Peyer's patch (tissue), 4 donors: ENCODE data around the gene HDAC4. TPM values are rescaled to one million over a fixed set of nuclear protein-coding genes. Genes with fewer than 3 reads are reported as not detected.
A peak's percentile ranks its signal among the peaks of the same experiment; 100 is the strongest.

ENCODE experiments used
- DNase-seq, 3 donors: peaks; one replicate each; pipeline ENCODE4 v3.0.0-alpha.2; 2017 to 2019
- H3K27ac ChIP-seq, 4 donors: fragments of 200-600 bp; sonication (generic); one replicate each; pipeline ENCODE4 v1.5.1; 2016 to 2019
- H3K27me3 ChIP-seq, 2 donors: fragments of 200-600 bp; sonication (generic); one replicate each; pipeline ENCODE4 v1.5.1; 2019
- H3K36me3 ChIP-seq, 3 donors: fragments of 200-600 bp; sonication (generic); one replicate each; pipeline ENCODE4 v1.5.1; 2016 to 2019
- H3K4me1 ChIP-seq, 4 donors: fragments of 200-600 bp; sonication (generic); one replicate each; pipeline ENCODE4 v1.5.1; 2016 to 2019
- H3K4me3 ChIP-seq, 4 donors: fragments of 200-600 bp; sonication (generic); 1 replicate in 3 of 4; 2 replicates in 1 of 4; pipeline ENCODE4 v1.5.1; 2016 to 2019; ENCODE audit warnings: mild to moderate bottlenecking in 1 of 4
- H3K9me3 ChIP-seq, 4 donors: fragments of 200-600 bp; sonication (generic); one replicate each; pipeline ENCODE4 v1.5.1; 2016 to 2019; ENCODE audit warnings: mild to moderate bottlenecking in 1 of 4
- POLR2A ChIP-seq, 2 donors: fragments of 450-650 bp; IDR thresholded peaks; one replicate each; pipeline ENCODE4 v1.5.1; 2017; ENCODE audit warnings: antibody characterized with exemption in 2 of 2, mild to moderate bottlenecking in 2 of 2, moderate library complexity in 2 of 2
- total RNA-seq, 4 donors: library from RNA; depleted of rRNA; stranded (reverse); fragments of >200 nt; gene quantifications; one replicate each; pipeline ENCODE4 v1.1.0, GENCODE V29; 2016
- TF ChIP-seq, protein P1 (sequence below), 6 experiments: fragments of 450-650 bp in 4 of 6; fragments of 200-600 bp in 2 of 6; sonication (generic) in 1 of 6; IDR thresholded peaks; one replicate each; pipeline ENCODE4 v1.5.1; 2017 to 2019; ENCODE audit warnings: antibody characterized with exemption in 6 of 6, mild to moderate bottlenecking in 3 of 6, moderate library complexity in 1 of 6

Gene HDAC4
- total RNA-seq, 4 donors from 2014 or later, result 28.9 to 198 (median 102) TPM

- no peaks in the 10 kb centered on the region for H3K9me3 ChIP-seq
- DNase-seq, result peak in 1 of 3 donors; percentile 21
- H3K36me3 ChIP-seq, result peaks cover 0 to 12% (median 0%) of the 10 kb centered on the region in 3 donors
- H3K27ac ChIP-seq, result no peak overlapping the region
- H3K4me3 ChIP-seq, result no peak overlapping the region
- H3K4me1 ChIP-seq, result peaks cover 0 to 16% (median 0%) of the 10 kb centered on the region in 4 donors
- no peaks in the 10 kb centered on the region for H3K27me3 ChIP-seq
- no peak for TF ChIP-seq POLR2A (IDR thresholded peaks at IDR 0.05)
- TF ChIP-seq, protein P1, sequence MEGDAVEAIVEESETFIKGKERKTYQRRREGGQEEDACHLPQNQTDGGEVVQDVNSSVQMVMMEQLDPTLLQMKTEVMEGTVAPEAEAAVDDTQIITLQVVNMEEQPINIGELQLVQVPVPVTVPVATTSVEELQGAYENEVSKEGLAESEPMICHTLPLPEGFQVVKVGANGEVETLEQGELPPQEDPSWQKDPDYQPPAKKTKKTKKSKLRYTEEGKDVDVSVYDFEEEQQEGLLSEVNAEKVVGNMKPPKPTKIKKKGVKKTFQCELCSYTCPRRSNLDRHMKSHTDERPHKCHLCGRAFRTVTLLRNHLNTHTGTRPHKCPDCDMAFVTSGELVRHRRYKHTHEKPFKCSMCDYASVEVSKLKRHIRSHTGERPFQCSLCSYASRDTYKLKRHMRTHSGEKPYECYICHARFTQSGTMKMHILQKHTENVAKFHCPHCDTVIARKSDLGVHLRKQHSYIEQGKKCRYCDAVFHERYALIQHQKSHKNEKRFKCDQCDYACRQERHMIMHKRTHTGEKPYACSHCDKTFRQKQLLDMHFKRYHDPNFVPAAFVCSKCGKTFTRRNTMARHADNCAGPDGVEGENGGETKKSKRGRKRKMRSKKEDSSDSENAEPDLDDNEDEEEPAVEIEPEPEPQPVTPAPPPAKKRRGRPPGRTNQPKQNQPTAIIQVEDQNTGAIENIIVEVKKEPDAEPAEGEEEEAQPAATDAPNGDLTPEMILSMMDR (IDR thresholded peaks at IDR 0.05), result no peak
Observed at GRCh38 chr2:239195318-239195871, 205.4 kb downstream of the HDAC4 start.

- peak in 1 of 3 donors; percentile 22 for DNase-seq
Observed at GRCh38 chr2:239194731-239195317, 206.0 kb downstream of the HDAC4 start.

GRCh38 chr2:239193925-239194677 is 206.7 kb downstream of the HDAC4 start:
- peaks cover 0 to 10% (median 0%) of the 10 kb centered on the region in 4 donors for H3K4me1 ChIP-seq
- DNase-seq, result no peak
- TF ChIP-seq, protein P1 (IDR thresholded peaks at IDR 0.05), result no peak
- no peak for TF ChIP-seq POLR2A (IDR thresholded peaks at IDR 0.05)
- peaks cover 0 to 22% (median 3%) of the 10 kb centered on the region in 3 donors for H3K36me3 ChIP-seq
- no peak overlapping the region for H3K4me3 ChIP-seq
- no peaks in the 10 kb centered on the region for H3K9me3 ChIP-seq
- H3K27me3 ChIP-seq, result no peaks in the 10 kb centered on the region
- no peak overlapping the region for H3K27ac ChIP-seq

More at GRCh38 chr2:239194731-239195317, 206.0 kb downstream of the HDAC4 start:
- Histone ChIP-seq H3K36me3 (peaks cover 0 to 14% (median 0%) of the 10 kb centered on the region in 3 donors), H3K9me3 (no peaks in the 10 kb centered on the region), H3K27me3 (no peaks in the 10 kb centered on the region), H3K27ac (no peak overlapping the region), H3K4me3 (no peak overlapping the region), H3K4me1 (peaks cover 0 to 11% (median 0%) of the 10 kb centered on the region in 4 donors)
- TF ChIP-seq POLR2A (IDR thresholded peaks at IDR 0.05), result no peak
- TF ChIP-seq, protein P1 (IDR thresholded peaks at IDR 0.05), result no peak

DNA sequence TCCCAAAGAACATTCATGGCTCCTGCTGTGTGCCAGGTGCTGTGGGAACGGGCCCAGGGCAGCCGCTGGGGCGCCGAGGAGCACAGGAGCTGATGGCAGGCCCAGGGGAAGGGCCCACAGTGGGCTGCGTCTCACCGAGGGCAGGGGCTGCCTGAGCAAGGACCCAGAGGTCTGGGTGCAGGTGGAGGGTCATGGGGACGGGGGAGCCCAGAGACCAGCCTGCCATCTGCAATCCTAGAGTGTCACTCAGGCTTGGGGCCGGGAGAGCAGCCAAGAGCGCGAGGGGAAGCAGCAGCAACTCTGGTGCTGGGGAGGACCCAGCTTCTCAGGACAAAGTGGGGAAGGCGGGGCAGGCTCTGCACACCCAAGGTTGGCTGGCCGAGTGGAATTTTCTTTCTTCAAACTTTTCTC is 207.4 kb downstream of the HDAC4 start:
- Histone ChIP-seq H3K27ac (no peak overlapping the region), H3K4me3 (no peak overlapping the region), H3K36me3 (peaks cover 0 to 28% (median 3%) of the 10 kb centered on the region in 3 donors), H3K4me1 (peaks cover 0 to 3% (median 0%) of the 10 kb centered on the region in 4 donors), H3K9me3 (no peaks in the 10 kb centered on the region), H3K27me3 (no peaks in the 10 kb centered on the region)
- peak in 1 of 3 donors; percentile 38 for DNase-seq
- TF ChIP-seq, protein P1 (IDR thresholded peaks at IDR 0.05), result no peak
- no peak for TF ChIP-seq POLR2A (IDR thresholded peaks at IDR 0.05)

GRCh38 chr2:239192975-239193374 is 207.8 kb downstream of the HDAC4 start:
- H3K27me3 ChIP-seq, result no peaks in the 10 kb centered on the region
- TF ChIP-seq POLR2A (IDR thresholded peaks at IDR 0.05), result no peak
- TF ChIP-seq, protein P1 (IDR thresholded peaks at IDR 0.05), result no peak
- no peaks in the 10 kb centered on the region for H3K4me1 ChIP-seq
- H3K4me3 ChIP-seq, result no peak overlapping the region
- H3K27ac ChIP-seq, result no peak overlapping the region
- peaks cover 0 to 28% (median 3%) of the 10 kb centered on the region in 3 donors for H3K36me3 ChIP-seq
- H3K9me3 ChIP-seq, result no peaks in the 10 kb centered on the region
- DNase-seq, result no peak
